ENCODE results near the gene OR5B12.

DNA sequence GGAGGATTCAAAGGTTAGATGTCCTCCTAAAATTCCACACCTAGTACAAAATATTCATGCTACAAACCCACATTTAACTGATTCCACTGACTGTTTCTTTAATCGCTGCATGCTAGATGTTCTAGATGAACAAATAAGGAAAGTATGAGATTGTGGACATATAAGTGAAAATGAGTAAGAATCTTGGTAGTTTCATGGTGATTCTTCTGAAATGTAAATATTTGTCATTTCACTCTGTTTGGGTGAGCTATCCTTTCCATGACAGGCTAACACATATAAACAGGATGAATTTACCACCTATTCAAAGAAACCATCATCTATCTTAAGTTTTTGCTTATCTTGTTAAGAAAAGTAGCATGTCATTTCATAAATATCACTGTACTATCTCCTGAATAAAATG, 50.2 kb downstream of the OR5B12 start:
- TF ChIP-seq, protein P1, sequence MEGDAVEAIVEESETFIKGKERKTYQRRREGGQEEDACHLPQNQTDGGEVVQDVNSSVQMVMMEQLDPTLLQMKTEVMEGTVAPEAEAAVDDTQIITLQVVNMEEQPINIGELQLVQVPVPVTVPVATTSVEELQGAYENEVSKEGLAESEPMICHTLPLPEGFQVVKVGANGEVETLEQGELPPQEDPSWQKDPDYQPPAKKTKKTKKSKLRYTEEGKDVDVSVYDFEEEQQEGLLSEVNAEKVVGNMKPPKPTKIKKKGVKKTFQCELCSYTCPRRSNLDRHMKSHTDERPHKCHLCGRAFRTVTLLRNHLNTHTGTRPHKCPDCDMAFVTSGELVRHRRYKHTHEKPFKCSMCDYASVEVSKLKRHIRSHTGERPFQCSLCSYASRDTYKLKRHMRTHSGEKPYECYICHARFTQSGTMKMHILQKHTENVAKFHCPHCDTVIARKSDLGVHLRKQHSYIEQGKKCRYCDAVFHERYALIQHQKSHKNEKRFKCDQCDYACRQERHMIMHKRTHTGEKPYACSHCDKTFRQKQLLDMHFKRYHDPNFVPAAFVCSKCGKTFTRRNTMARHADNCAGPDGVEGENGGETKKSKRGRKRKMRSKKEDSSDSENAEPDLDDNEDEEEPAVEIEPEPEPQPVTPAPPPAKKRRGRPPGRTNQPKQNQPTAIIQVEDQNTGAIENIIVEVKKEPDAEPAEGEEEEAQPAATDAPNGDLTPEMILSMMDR (IDR thresholded peaks at IDR 0.05): no peak
- TF ChIP-seq POLR2AphosphoS5 (IDR thresholded peaks at IDR 0.05) (no peak), POLR2A (IDR thresholded peaks at IDR 0.05) (no peak)
